ENCODE results near the gene HSD17B13. TPM values are rescaled to one million over a fixed set of nuclear protein-coding genes. Genes with fewer than 3 reads are reported as not detected.

Gene HSD17B13
- total and polyA plus RNA-seq, 7 donors: 0.13 to 1.8 (median 0.66) TPM; not detected in 1

- no peak for TF ChIP-seq EP300 (IDR thresholded peaks at IDR 0.05)
- TF ChIP-seq POLR2A (IDR thresholded peaks at IDR 0.05): no peak
- no peak for TF ChIP-seq POLR2AphosphoS5 (IDR thresholded peaks at IDR 0.05)
- Histone ChIP-seq H3K9me3 (no peaks in the 10 kb centered on the region), H3K27me3 (no peaks in the 10 kb centered on the region), H3K27ac (no peak overlapping the region), H3K4me1 (peaks cover 0 to 5% (median 0%) of the 10 kb centered on the region in 4 donors), H3K36me3 (peaks cover 0 to 68% (median 12%) of the 10 kb centered on the region in 4 donors), H3K4me3 (no peak overlapping the region)
- WGBS, 2 donors: 95 to 98% methylated on average over 2 of the region's 2 CpGs
- DNase-seq: no peak
- intact Hi-C loops (cut with DNase I): no loop called here
Observed at GRCh38 chr4:87339440-87339839, 16.8 kb upstream of the HSD17B13 start.

DNA sequence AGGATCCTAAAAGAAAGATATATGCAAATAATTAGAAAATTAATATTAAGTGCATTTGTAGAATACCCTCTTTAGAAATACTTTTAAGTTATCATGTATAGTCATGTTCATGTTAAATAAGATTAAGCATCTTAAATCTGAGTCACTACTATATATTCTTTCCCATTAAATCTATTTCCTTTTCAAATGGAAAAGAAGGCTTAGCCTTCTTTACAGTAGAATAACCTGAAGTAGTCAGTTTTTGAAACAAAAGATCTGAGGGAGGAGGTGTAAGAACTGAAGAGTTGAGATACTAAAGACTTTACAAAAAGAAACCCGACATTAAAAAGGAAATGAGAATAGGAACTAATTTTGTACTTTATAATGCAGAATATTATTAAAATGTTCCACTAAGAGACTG lies 14.7 kb upstream of the HSD17B13 start:
- no peaks in the 10 kb centered on the region for H3K27me3 ChIP-seq
- H3K9me3 ChIP-seq: peaks cover 5 to 8% (median 6%) of the 10 kb centered on the region in 4 donors
- no peak overlapping the region for H3K4me3 ChIP-seq
- TF ChIP-seq EP300 (IDR thresholded peaks at IDR 0.05) (no peak), POLR2AphosphoS5 (IDR thresholded peaks at IDR 0.05) (no peak), POLR2A (IDR thresholded peaks at IDR 0.05) (no peak)
- TF ChIP-seq, protein P1, sequence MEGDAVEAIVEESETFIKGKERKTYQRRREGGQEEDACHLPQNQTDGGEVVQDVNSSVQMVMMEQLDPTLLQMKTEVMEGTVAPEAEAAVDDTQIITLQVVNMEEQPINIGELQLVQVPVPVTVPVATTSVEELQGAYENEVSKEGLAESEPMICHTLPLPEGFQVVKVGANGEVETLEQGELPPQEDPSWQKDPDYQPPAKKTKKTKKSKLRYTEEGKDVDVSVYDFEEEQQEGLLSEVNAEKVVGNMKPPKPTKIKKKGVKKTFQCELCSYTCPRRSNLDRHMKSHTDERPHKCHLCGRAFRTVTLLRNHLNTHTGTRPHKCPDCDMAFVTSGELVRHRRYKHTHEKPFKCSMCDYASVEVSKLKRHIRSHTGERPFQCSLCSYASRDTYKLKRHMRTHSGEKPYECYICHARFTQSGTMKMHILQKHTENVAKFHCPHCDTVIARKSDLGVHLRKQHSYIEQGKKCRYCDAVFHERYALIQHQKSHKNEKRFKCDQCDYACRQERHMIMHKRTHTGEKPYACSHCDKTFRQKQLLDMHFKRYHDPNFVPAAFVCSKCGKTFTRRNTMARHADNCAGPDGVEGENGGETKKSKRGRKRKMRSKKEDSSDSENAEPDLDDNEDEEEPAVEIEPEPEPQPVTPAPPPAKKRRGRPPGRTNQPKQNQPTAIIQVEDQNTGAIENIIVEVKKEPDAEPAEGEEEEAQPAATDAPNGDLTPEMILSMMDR (IDR thresholded peaks at IDR 0.05): no peak
- no peak for DNase-seq
- 77 to 88% methylated on average over 1 of the region's 1 CpG for WGBS, 2 donors
- intact Hi-C loops (cut with DNase I): no loop called here
- H3K36me3 ChIP-seq: peaks cover 0 to 73% (median 12%) of the 10 kb centered on the region in 4 donors
- no peak overlapping the region for H3K27ac ChIP-seq
- H3K4me1 ChIP-seq: peaks cover 0 to 5% (median 0%) of the 10 kb centered on the region in 4 donors

GRCh38 chr4:87333267-87333666 lies 10.6 kb upstream of the HSD17B13 start:
- intact Hi-C loops (cut with DNase I): no loop called here
- no peak for DNase-seq
- no peak for TF ChIP-seq EP300 (IDR thresholded peaks at IDR 0.05)
- peak in 1 of 4 donors; percentile 0 for TF ChIP-seq POLR2AphosphoS5 (IDR thresholded peaks at IDR 0.05)
- TF ChIP-seq, protein P1 (IDR thresholded peaks at IDR 0.05): no peak
- Histone ChIP-seq H3K27ac (no peak overlapping the region), H3K4me3 (no peak overlapping the region), H3K36me3 (peaks cover 0 to 38% (median 7%) of the 10 kb centered on the region in 4 donors), H3K9me3 (peaks cover 5 to 8% (median 6%) of the 10 kb centered on the region in 4 donors), H3K4me1 (no peaks in the 10 kb centered on the region), H3K27me3 (no peaks in the 10 kb centered on the region)
- 97 to 99% methylated on average over 1 of the region's 1 CpG for WGBS, 2 donors

DNA sequence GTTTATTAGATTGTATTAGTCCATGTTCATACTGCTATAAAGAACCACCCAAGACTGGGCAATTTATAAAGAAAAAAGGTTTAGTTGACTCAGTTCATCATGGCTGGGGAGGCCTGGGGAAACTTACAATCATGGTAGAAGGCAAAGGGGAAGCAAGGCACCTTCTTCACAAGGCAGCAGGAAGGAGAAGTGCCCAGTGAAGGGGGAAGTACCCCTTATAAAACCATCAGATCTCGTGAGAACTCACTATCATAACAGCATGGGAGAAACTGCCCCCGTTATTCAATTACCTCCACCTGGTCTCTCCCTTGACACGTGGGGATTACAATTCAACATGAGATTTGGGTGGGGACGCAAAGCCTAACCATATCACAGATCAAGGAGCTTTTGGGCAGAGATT lies 8.1 kb upstream of the HSD17B13 start:
- H3K27me3 ChIP-seq: no peaks in the 10 kb centered on the region
- no peak overlapping the region for H3K4me3 ChIP-seq
- no peak for TF ChIP-seq POLR2A (IDR thresholded peaks at IDR 0.05)
- no peak for TF ChIP-seq EP300 (IDR thresholded peaks at IDR 0.05)
- no peak for TF ChIP-seq POLR2AphosphoS5 (IDR thresholded peaks at IDR 0.05)
- TF ChIP-seq, protein P1 (IDR thresholded peaks at IDR 0.05): no peak
- DNase-seq: no peak
- H3K27ac ChIP-seq: no peak overlapping the region
- intact Hi-C loops (cut with DNase I): no loop called here
- 88 to 90% methylated on average over 4 of the region's 4 CpGs for WGBS, 2 donors
- H3K4me1 ChIP-seq: no peaks in the 10 kb centered on the region
- peaks cover 0 to 13% (median 3%) of the 10 kb centered on the region in 4 donors for H3K36me3 ChIP-seq
- peaks cover 5 to 8% (median 6%) of the 10 kb centered on the region in 4 donors for H3K9me3 ChIP-seq

GRCh38 chr4:87327136-87327535 lies 4.5 kb upstream of the HSD17B13 start:
- H3K36me3 ChIP-seq: no peaks in the 10 kb centered on the region
- TF ChIP-seq, protein P1 (IDR thresholded peaks at IDR 0.05): no peak
- no peak for TF ChIP-seq EP300 (IDR thresholded peaks at IDR 0.05)
- no peak for TF ChIP-seq POLR2A (IDR thresholded peaks at IDR 0.05)
- no peak for TF ChIP-seq POLR2AphosphoS5 (IDR thresholded peaks at IDR 0.05)
- intact Hi-C loops (cut with DNase I): no loop called here
- peaks cover 0 to 12% (median 9%) of the 10 kb centered on the region in 4 donors for H3K4me1 ChIP-seq
- H3K9me3 ChIP-seq: no peaks in the 10 kb centered on the region
- WGBS, 2 donors: 81 to 98% methylated on average over 1 of the region's 1 CpG
- H3K27me3 ChIP-seq: no peaks in the 10 kb centered on the region
- no peak for DNase-seq
- no peak overlapping the region for H3K4me3 ChIP-seq
- H3K27ac ChIP-seq: no peak overlapping the region
